Stimulated activated CD4-positive, alpha-beta T cell treated with anti-CD3 and anti-CD28 coated beads, Interleukin-15, amount 100 ng/mL, for 24 hours (primary cell): ENCODE results near the gene RBBP8NL.
"Not testable (repeated sequence)": the region's sequence is repeated elsewhere in the genome, so short reads cannot be mapped to it uniquely, and the experiment has no call there.

Experiments
- DNase-seq: peaks from one replicate; pipeline ENCODE4 v3.0.0-alpha.2; 2020

RBBP8NL gene

GRCh38 chr20:62441987-62442539 lies 14.7 kb upstream of the RBBP8NL start:
- no peak for DNase-seq

- DNase-seq, result no peak
These were observed 11.9 kb upstream of the RBBP8NL start for GRCh38 chr20:62439218-62439617.

- no peak for DNase-seq
These were observed 10.6 kb upstream of the RBBP8NL start for GRCh38 chr20:62437927-62438326.

GRCh38 chr20:62437496-62437895 lies 10.2 kb upstream of the RBBP8NL start:
- DNase-seq, result no peak

GRCh38 chr20:62436692-62437091 lies 9.4 kb upstream of the RBBP8NL start:
- DNase-seq, result no peak

GRCh38 chr20:62433658-62434497 lies 6.5 kb upstream of the RBBP8NL start:
- DNase-seq, result no peak

GRCh38 chr20:62430866-62431447 lies 3.6 kb upstream of the RBBP8NL start:
- no peak for DNase-seq

- no peak for DNase-seq
These were observed 3.0 kb upstream of the RBBP8NL start for GRCh38 chr20:62430311-62430853.

- no peak for DNase-seq
These were observed 2.3 kb upstream of the RBBP8NL start for GRCh38 chr20:62429455-62430310.

GRCh38 chr20:62428396-62429295 lies 1.3 kb upstream of the RBBP8NL start:
- DNase-seq, result no peak

- DNase-seq, result no peak
These were observed 648 bp upstream of the RBBP8NL start for GRCh38 chr20:62428002-62428372.

GRCh38 chr20:62426699-62427131 lies 624 bp downstream of the RBBP8NL start:
- no peak for DNase-seq

GRCh38 chr20:62426059-62426348 lies 1.3 kb downstream of the RBBP8NL start:
- DNase-seq, result not testable (repeated sequence)

GRCh38 chr20:62425281-62426058 lies 1.9 kb downstream of the RBBP8NL start:
- DNase-seq, result no peak

GRCh38 chr20:62424249-62425107 lies 2.9 kb downstream of the RBBP8NL start:
- no peak for DNase-seq

- no peak for DNase-seq
These were observed 4.0 kb downstream of the RBBP8NL start for GRCh38 chr20:62423326-62423706.

- no peak for DNase-seq
These were observed 4.6 kb downstream of the RBBP8NL start for GRCh38 chr20:62422636-62423325.

GRCh38 chr20:62421716-62421990 lies 5.7 kb downstream of the RBBP8NL start:
- no peak for DNase-seq

- DNase-seq, result no peak
These were observed 6.3 kb downstream of the RBBP8NL start for GRCh38 chr20:62420846-62421715.
